ENCODE measurements around the gene ZNF672. TPM values are rescaled to one million over a fixed set of nuclear protein-coding genes. Genes with fewer than 3 reads are reported as not detected.

ZNF672 gene
- total RNA-seq, 1 experiment from 2014 or later, result 27.6 TPM

- POLR2A ChIA-PET, result no interaction called here
- intact Hi-C loops (cut with micrococcal nuclease), result no loop called here
- H3K9me2 ChIP-seq (ENCODE audit: insufficient read depth), result no peaks in the 10 kb centered on the region
- DNase-seq (ENCODE audit: low read depth, low spot score) (no peak), ATAC-seq (0 out of 2 replicates have a peak, but pooled peaks have one; percentile 6)
- H3K27ac ChIP-seq (ENCODE audit: low read depth, low read length), result no peak overlapping the region
- CTCF ChIA-PET, result interaction anchor here (0.8 kb wide), 1 partner anchor 8 kb away, joined by 4 read pairs; no protein-coding TSS in a partner anchor
- H3K4me3 ChIP-seq (replicated peaks in 1 of 2; ENCODE audit: low read depth in 1 of 2, low read length in 2 of 2), result no peak overlapping the region
- H3K36me3 ChIP-seq (ENCODE audit: control insufficient read depth in 1 of 2, insufficient read depth in 2 of 2, low read length in 2 of 2), result peaks cover 13 to 45% of the 10 kb centered on the region in 2 experiments; a peak in 3 of 4 replicates
- H3K27me3 ChIP-seq (ENCODE audit: insufficient read depth, low read length), result no peaks in the 10 kb centered on the region
- no peak overlapping the region for H3K9ac ChIP-seq (ENCODE audit: low read length)
- no peaks in the 10 kb centered on the region for H3K9me3 ChIP-seq (ENCODE audit: control insufficient read depth in 1 of 2, insufficient read depth in 1 of 2, low read depth in 1 of 2, low read length in 2 of 2)
- RAD21 ChIA-PET (ENCODE audit: low non-redundant PET in 1 of 2, low total read pairs in 2 of 2, uncharacterized antibody in 2 of 2, unreplicated experiment in 2 of 2), result no interaction called here
- no peaks in the 10 kb centered on the region for H4K20me1 ChIP-seq (ENCODE audit: insufficient read depth)
- no TSS peak for BruUV-seq (replicated peaks)
- peaks cover 4% of the 10 kb centered on the region; the same call in 1 of the 2 replicates for H3K79me2 ChIP-seq (ENCODE audit: insufficient read depth, low read length)
- no peak overlapping the region for H3K4me2 ChIP-seq (ENCODE audit: low read length)
- no peak overlapping the region for H2AFZ ChIP-seq (ENCODE audit: low read depth, low read length, poor library complexity, severe bottlenecking)
- TF ChIP-seq SP1 (IDR thresholded peaks at IDR 0.05; ENCODE audit: low read depth) (no peak), RAD21 (IDR thresholded peaks at IDR 0.05; ENCODE audit: low read depth) (no peak), EGR1 (IDR thresholded peaks at IDR 0.05; ENCODE audit: low read depth) (no peak), FOSL1 (IDR thresholded peaks at IDR 0.05; ENCODE audit: low read depth) (no peak), EZH2phosphoT487 (IDR thresholded peaks at IDR 0.05; ENCODE audit: borderline replicate concordance) (no peak)
- no peaks in the 10 kb centered on the region for H3K4me1 ChIP-seq (ENCODE audit: control insufficient read depth in 1 of 2, insufficient read depth in 2 of 2, low read length in 2 of 2)
These were observed 12.1 kb downstream of the ZNF672 start for GRCh38 chr1:248850124-248850523.

DNA sequence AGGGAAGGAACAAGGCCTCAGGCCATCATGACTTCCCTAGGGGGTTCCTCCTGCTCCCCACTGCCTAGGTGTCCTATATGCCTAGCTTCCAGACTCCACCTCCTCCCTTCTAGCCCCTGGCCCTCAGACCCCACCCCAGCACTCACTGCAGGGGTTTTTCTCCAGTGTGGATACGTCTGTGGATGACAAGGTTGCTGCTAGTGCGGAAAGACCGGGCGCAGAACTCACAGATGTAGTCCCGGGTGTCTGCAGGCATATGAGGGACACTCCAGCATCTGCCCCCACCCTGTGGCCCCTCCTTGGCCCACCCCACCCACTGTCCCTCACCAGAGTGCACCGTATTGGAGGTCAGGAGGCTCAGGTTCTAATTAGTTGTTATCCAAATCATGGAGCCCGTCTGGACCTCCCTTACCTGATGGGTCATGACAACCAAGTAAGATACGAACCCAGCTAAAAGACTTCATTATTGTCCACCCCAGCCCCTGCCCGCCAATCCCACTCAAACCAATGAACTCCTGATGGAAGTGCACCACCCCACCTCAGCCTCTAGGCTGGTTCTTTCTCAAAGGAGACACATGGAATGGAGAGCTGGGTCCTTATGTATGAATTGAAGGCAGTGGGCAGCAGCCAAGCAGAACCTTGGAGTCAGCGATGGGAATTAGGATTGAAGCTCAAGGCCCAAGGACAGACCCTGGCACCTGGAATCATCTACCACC lies 12.7 kb downstream of the ZNF672 start:
- H3K27me3 ChIP-seq (ENCODE audit: insufficient read depth, low read length), result no peaks in the 10 kb centered on the region
- no peak overlapping the region for H3K4me3 ChIP-seq (replicated peaks in 1 of 2; ENCODE audit: low read depth in 1 of 2, low read length in 2 of 2)
- CTCF ChIA-PET, result interaction anchor here (0.8 kb wide), 1 partner anchor 9 kb away, joined by 4 read pairs; no protein-coding TSS in a partner anchor
- no peaks in the 10 kb centered on the region for H3K4me1 ChIP-seq (ENCODE audit: control insufficient read depth in 1 of 2, insufficient read depth in 2 of 2, low read length in 2 of 2)
- no peak overlapping the region for H3K27ac ChIP-seq (ENCODE audit: low read depth, low read length)
- intact Hi-C loops (cut with micrococcal nuclease), result no loop called here
- H4K20me1 ChIP-seq (ENCODE audit: insufficient read depth), result no peaks in the 10 kb centered on the region
- H3K36me3 ChIP-seq (ENCODE audit: control insufficient read depth in 1 of 2, insufficient read depth in 2 of 2, low read length in 2 of 2), result peaks cover 13 to 45% of the 10 kb centered on the region in 2 experiments; a peak in 3 of 4 replicates
- H2AFZ ChIP-seq (ENCODE audit: low read depth, low read length, poor library complexity, severe bottlenecking), result no peak overlapping the region
- no peaks in the 10 kb centered on the region for H3K9me2 ChIP-seq (ENCODE audit: insufficient read depth)
- no TSS peak for BruUV-seq (replicated peaks)
- no peaks in the 10 kb centered on the region for H3K9me3 ChIP-seq (ENCODE audit: control insufficient read depth in 1 of 2, insufficient read depth in 1 of 2, low read depth in 1 of 2, low read length in 2 of 2)
- no peak for TF ChIP-seq POLR2A (IDR thresholded peaks at IDR 0.05; ENCODE audit: borderline replicate concordance, extremely low read depth, insufficient read depth, insufficient read length)
- peak; percentile 21; the same call in 1 of the 2 replicates for TF ChIP-seq POLR2AphosphoS5 (IDR thresholded peaks at IDR 0.05; ENCODE audit: low read depth, low read length)
- no peak for TF ChIP-seq JUND (IDR thresholded peaks at IDR 0.05)
- TF ChIP-seq SP1 (IDR thresholded peaks at IDR 0.05; ENCODE audit: low read depth), result no peak
- no peak for TF ChIP-seq ZBTB33 (IDR thresholded peaks at IDR 0.05; ENCODE audit: extremely low read depth, insufficient replicate concordance, low read length)
- 0 out of 2 replicates have a peak, but pooled peaks have one; percentile 28 for TF ChIP-seq SIN3A (IDR thresholded peaks at IDR 0.05; ENCODE audit: low read depth)
- TF ChIP-seq, protein P1, sequence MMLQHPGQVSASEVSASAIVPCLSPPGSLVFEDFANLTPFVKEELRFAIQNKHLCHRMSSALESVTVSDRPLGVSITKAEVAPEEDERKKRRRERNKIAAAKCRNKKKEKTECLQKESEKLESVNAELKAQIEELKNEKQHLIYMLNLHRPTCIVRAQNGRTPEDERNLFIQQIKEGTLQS (IDR thresholded peaks at IDR 0.05), result no peak
- 0 out of 6 replicates have a peak, but pooled peaks of 1 of the 3 experiments have one; percentile 13 for TF ChIP-seq CTCF (IDR thresholded peaks at IDR 0.05 in 2 of 3, conservative IDR thresholded peaks at IDR 0.05 in 1 of 3; ENCODE audit: borderline replicate concordance in 1 of 3, insufficient read depth in 1 of 3, low read depth in 2 of 3, low read length in 2 of 3)
- no peak for TF ChIP-seq EZH2 (IDR thresholded peaks at IDR 0.05)
- no peak for TF ChIP-seq CEBPB (IDR thresholded peaks at IDR 0.05; ENCODE audit: low read depth)
- ATAC-seq (no peak), DNase-seq (ENCODE audit: low read depth, low spot score) (no peak)
- no peak overlapping the region for H3K9ac ChIP-seq (ENCODE audit: low read length)
- RAD21 ChIA-PET (ENCODE audit: low non-redundant PET in 1 of 2, low total read pairs in 2 of 2, uncharacterized antibody in 2 of 2, unreplicated experiment in 2 of 2), result no interaction called here
- H3K4me2 ChIP-seq (ENCODE audit: low read length), result no peak overlapping the region
- H3K79me2 ChIP-seq (ENCODE audit: insufficient read depth, low read length), result peaks cover 4% of the 10 kb centered on the region; the same call in 1 of the 2 replicates
- POLR2A ChIA-PET, result no interaction called here
